GM12878 (cell line): ENCODE results near the gene NECTIN2. TPM values are rescaled to one million over a fixed set of nuclear protein-coding genes. Genes with fewer than 3 reads are reported as not detected.

Experiments
- E4F1 ChIP-seq: fragments of 450-650 bp; IDR thresholded peaks from 2 replicates; pipeline ENCODE4 v1.6.1; 2018; ENCODE audit warnings: borderline replicate concordance, mild to moderate bottlenecking; ENCODE audit not compliant: partially characterized antibody
- FOXM1 ChIP-seq: IDR thresholded peaks from 2 replicates; pipeline ENCODE4 v1.6.1; 2012; ENCODE audit warnings: low read depth, mild to moderate bottlenecking, inconsistent platforms, low read length, moderate library complexity
- GATAD2B ChIP-seq: fragments of 450-650 bp; conservative IDR thresholded peaks from 2 replicates; pipeline ENCODE4 v1.6.1; 2017; ENCODE audit warnings: low read depth, mild to moderate bottlenecking, moderate library complexity
- HDGF ChIP-seq: fragments of 450-650 bp; IDR thresholded peaks from 2 replicates; pipeline ENCODE4 v1.6.1; 2016; ENCODE audit warnings: antibody characterized with exemption
- MEF2A ChIP-seq: IDR thresholded peaks from 2 replicates; pipeline ENCODE4 v1.6.1; 2011; ENCODE audit warnings: low read depth, mild to moderate bottlenecking, low read length, moderate library complexity; ENCODE audit not compliant: insufficient read depth
- NFIC ChIP-seq: IDR thresholded peaks from 2 replicates; pipeline ENCODE4 v1.6.1; 2012; ENCODE audit warnings: low read depth, mild to moderate bottlenecking, inconsistent platforms, low read length, moderate library complexity
- NKRF ChIP-seq: fragments of 450-650 bp; conservative IDR thresholded peaks from 2 replicates; pipeline ENCODE4 v1.6.1; 2017; ENCODE audit warnings: mild to moderate bottlenecking, moderate library complexity
- POLR2A ChIP-seq: IDR thresholded peaks from 2 replicates; pipeline ENCODE4 v1.6.1; 2011; ENCODE audit warnings: low read depth, mild to moderate bottlenecking, low read length
- PRDM15 ChIP-seq: fragments of 450-650 bp; formaldehyde crosslinking; IDR thresholded peaks from 2 replicates; pipeline ENCODE4 v1.4.0; 2020; ENCODE audit warnings: mild to moderate bottlenecking, moderate library complexity
- RUNX3 ChIP-seq: IDR thresholded peaks from 2 replicates; pipeline ENCODE4 v1.6.1; 2012; ENCODE audit warnings: low read length, inconsistent platforms
- SMAD5 ChIP-seq: IDR thresholded peaks from 2 replicates; pipeline ENCODE4 v1.6.1; 2016; ENCODE audit warnings: antibody characterized with exemption, low read depth
- STAT3 ChIP-seq: IDR thresholded peaks from 2 replicates; pipeline ENCODE4 v1.6.1; 2011; ENCODE audit warnings: low read depth, low read length, improper control_type of control experiment
- TAF1 ChIP-seq: IDR thresholded peaks from 2 replicates; pipeline ENCODE4 v1.6.1; 2011; ENCODE audit warnings: mild to moderate bottlenecking, low read depth, low read length, borderline replicate concordance
- TCF12 ChIP-seq: IDR thresholded peaks from 2 replicates; pipeline ENCODE4 v1.6.1; 2011; ENCODE audit warnings: low read depth, mild to moderate bottlenecking, low read length
- TCF3 ChIP-seq: IDR thresholded peaks from 2 replicates; pipeline ENCODE4 v1.6.1; 2012; ENCODE audit warnings: low read depth, mild to moderate bottlenecking, low read length, borderline replicate concordance; ENCODE audit not compliant: insufficient read depth
- ZNF217 ChIP-seq: fragments of 450-650 bp; IDR thresholded peaks from 2 replicates; pipeline ENCODE4 v1.6.1; 2017; ENCODE audit warnings: antibody characterized with exemption, mild to moderate bottlenecking
- polyA plus RNA-seq, 11 experiments: library from polyadenylated mRNA; depleted of rRNA in 4 of 11; unstranded in 6 of 11; stranded (reverse) in 5 of 11; fragments of >200 nt; fragmentation: Nextera tagmentation in 4 of 11; fragmentation: Illumina TruSeq in 1 of 11; extraction: Ambion mirVana in 4 of 11; extraction: Trizol in 1 of 11; gene quantifications; 1 replicate in 1 of 11; 2 replicates in 10 of 11; pipeline versions ENCODE4 v1.2.1 to v1.2.3, GENCODE V29; 2011 to 2016; ENCODE audit warnings: inconsistent platforms in 2 of 11, missing spikeins in 2 of 11, low read depth in 1 of 11
- total RNA-seq, 4 experiments: library from RNA; depleted of rRNA in 3 of 4; stranded (reverse); fragments of >200 nt in 3 of 4; fragmentation: Illumina TruSeq in 1 of 4; extraction: Trizol in 1 of 4; gene quantifications; 2 replicates each; pipeline versions ENCODE4 v1.2.1 to v1.2.3, GENCODE V29; 2013 to 2021
- TF ChIP-seq, protein P1 (sequence below): fragments of 450-650 bp; IDR thresholded peaks from 2 replicates; pipeline ENCODE4 v1.6.1; 2017; ENCODE audit warnings: mild to moderate bottlenecking, low read depth, inconsistent platforms; ENCODE audit not compliant: poor library complexity, severe bottlenecking
- TF ChIP-seq, protein P2 (sequence below): IDR thresholded peaks from 2 replicates; pipeline ENCODE4 v1.6.1; 2012; ENCODE audit warnings: low read length, inconsistent platforms

NECTIN2 gene
- total and polyA plus RNA-seq, 10 of the 15 experiments (the other 5 are each of a cell fraction or from before 2014, with no cell fraction given), result 0.05 to 0.36 (median 0.26) TPM; not detected in 5

DNA sequence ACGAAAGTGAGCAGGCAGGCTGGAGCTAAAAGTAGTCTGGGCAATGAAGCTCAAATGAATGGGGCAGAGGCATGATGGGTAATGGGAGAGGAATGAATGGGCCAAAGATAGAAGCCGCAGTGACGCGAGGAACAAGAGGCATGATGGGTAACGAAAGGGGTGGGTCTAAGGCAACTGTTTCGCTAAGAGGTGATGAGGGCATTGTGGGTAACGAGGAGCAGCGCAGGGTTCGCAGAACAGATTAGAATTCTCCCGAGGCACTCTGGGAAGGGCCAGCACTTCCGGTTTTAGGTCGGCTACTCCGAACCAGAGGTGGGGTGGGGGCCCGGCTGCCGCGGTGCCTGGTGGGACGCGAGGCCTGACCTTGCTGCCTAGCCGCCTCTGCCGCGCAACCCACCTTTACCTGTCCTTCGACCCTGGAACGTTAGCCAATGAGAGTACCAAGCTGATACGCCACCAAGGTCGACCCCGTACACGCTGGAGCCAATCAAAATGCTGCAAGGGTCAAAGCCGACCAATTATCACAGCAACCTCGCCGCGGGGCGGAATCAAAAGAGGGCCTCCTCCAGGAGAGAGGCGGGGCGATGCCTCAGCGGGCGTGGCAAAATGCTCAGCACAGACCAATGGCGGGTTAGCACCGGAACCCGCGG lies 44.4 kb downstream of the NECTIN2 start (continued):
- TF ChIP-seq, protein P1, sequence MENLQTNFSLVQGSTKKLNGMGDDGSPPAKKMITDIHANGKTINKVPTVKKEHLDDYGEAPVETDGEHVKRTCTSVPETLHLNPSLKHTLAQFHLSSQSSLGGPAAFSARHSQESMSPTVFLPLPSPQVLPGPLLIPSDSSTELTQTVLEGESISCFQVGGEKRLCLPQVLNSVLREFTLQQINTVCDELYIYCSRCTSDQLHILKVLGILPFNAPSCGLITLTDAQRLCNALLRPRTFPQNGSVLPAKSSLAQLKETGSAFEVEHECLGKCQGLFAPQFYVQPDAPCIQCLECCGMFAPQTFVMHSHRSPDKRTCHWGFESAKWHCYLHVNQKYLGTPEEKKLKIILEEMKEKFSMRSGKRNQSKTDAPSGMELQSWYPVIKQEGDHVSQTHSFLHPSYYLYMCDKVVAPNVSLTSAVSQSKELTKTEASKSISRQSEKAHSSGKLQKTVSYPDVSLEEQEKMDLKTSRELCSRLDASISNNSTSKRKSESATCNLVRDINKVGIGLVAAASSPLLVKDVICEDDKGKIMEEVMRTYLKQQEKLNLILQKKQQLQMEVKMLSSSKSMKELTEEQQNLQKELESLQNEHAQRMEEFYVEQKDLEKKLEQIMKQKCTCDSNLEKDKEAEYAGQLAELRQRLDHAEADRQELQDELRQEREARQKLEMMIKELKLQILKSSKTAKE, result peak; percentile 11
- peak; percentile 31; the same call in 1 of the 2 replicates for TF ChIP-seq TCF3
- TF ChIP-seq NFIC, result no peak
- TF ChIP-seq STAT3, result no peak
- TF ChIP-seq POLR2A, result peak; percentile 72
- no peak for TF ChIP-seq PRDM15 (CRISPR knock-in tag)
- no peak; the same call in 1 of the 2 replicates for TF ChIP-seq SMAD5
- no peak for TF ChIP-seq TCF12
- peak; percentile 80 for TF ChIP-seq MEF2A
- peak; percentile 99 for TF ChIP-seq HDGF
- TF ChIP-seq E4F1, result peak; percentile 74
- no peak for TF ChIP-seq GATAD2B
- TF ChIP-seq ZNF217, result no peak
- TF ChIP-seq FOXM1, result no peak
- peak; percentile 93 for TF ChIP-seq NKRF
- TF ChIP-seq, protein P2, sequence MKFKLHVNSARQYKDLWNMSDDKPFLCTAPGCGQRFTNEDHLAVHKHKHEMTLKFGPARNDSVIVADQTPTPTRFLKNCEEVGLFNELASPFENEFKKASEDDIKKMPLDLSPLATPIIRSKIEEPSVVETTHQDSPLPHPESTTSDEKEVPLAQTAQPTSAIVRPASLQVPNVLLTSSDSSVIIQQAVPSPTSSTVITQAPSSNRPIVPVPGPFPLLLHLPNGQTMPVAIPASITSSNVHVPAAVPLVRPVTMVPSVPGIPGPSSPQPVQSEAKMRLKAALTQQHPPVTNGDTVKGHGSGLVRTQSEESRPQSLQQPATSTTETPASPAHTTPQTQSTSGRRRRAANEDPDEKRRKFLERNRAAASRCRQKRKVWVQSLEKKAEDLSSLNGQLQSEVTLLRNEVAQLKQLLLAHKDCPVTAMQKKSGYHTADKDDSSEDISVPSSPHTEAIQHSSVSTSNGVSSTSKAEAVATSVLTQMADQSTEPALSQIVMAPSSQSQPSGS, result no peak; the same call in 1 of the 2 replicates
- TF ChIP-seq TAF1, result peak; percentile 86
- TF ChIP-seq RUNX3, result peak; percentile 75
